Ovary (tissue), 3 donors: ENCODE measurements around the gene MPP1.

ENCODE experiments used
- CTCF ChIP-seq, 3 donors: fragments of 450-650 bp in 2 of 3; fragments of 200-600 bp in 1 of 3; IDR thresholded peaks; one replicate each; pipeline versions ENCODE4 v1.5.1 to v1.8.0; 2016 to 2022; ENCODE audit warnings: antibody characterized with exemption in 3 of 3, mild to moderate bottlenecking in 1 of 3
- POLR2A ChIP-seq: fragments of 450-650 bp; IDR thresholded peaks from one replicate; pipeline ENCODE4 v1.6.1; 2017; ENCODE audit warnings: antibody characterized with exemption, mild to moderate bottlenecking, moderate library complexity
- donor health status: DM: no; HTN: no; CAD: no.

GRCh38 chrX:154739952-154740465 is 65.3 kb downstream of the MPP1 start:
- no peak for TF ChIP-seq CTCF (IDR thresholded peaks at IDR 0.05)
- TF ChIP-seq POLR2A, result no peak
